GM21381 (cell line): ENCODE data around the gene UBAP2L.

ENCODE experiments used
- ATAC-seq: cut with Tn5 transposase; IDR thresholded peaks from one replicate; pipeline ENCODE4 v1.9.1; 2021; ENCODE audit warnings: mild to moderate bottlenecking, moderate library complexity; ENCODE audit not compliant: unreplicated experiment

Gene UBAP2L

GRCh38 chr1:154220071-154220969 lies at the start of gene UBAP2L:
Gene UBAP2L (plus strand): TSS chr1:154220955. CDS start chr1:154225124, 4,169 bp downstream.
- ATAC-seq: peak; percentile 89

GRCh38 chr1:154171223-154171583 lies 49.6 kb upstream of the UBAP2L start:
- no peak for ATAC-seq

- no peak for ATAC-seq
Observed at GRCh38 chr1:154171880-154172279, 48.9 kb upstream of the UBAP2L start.

GRCh38 chr1:154174654-154175053 lies 46.1 kb upstream of the UBAP2L start:
- no peak for ATAC-seq

GRCh38 chr1:154176337-154176736 lies 44.4 kb upstream of the UBAP2L start:
- ATAC-seq: no peak

GRCh38 chr1:154178013-154178412 lies 42.7 kb upstream of the UBAP2L start:
- ATAC-seq: no peak

- no peak for ATAC-seq
Observed at GRCh38 chr1:154178911-154179811, 41.6 kb upstream of the UBAP2L start.

GRCh38 chr1:154179946-154180687 lies 40.6 kb upstream of the UBAP2L start:
- ATAC-seq: no peak

- ATAC-seq: no peak
Observed at GRCh38 chr1:154181944-154182343, 38.8 kb upstream of the UBAP2L start.

- ATAC-seq: peak; percentile 45
Observed at GRCh38 chr1:154182344-154183045, 38.3 kb upstream of the UBAP2L start.

GRCh38 chr1:154183046-154183915 lies 37.5 kb upstream of the UBAP2L start:
- peak; percentile 71 for ATAC-seq

GRCh38 chr1:154186177-154186576 lies 34.6 kb upstream of the UBAP2L start:
- ATAC-seq: no peak

GRCh38 chr1:154186852-154187501 lies 33.8 kb upstream of the UBAP2L start:
- no peak for ATAC-seq

GRCh38 chr1:154190550-154190949 lies 30.2 kb upstream of the UBAP2L start:
- ATAC-seq: no peak

GRCh38 chr1:154191990-154192461 lies 28.7 kb upstream of the UBAP2L start, which contains the start of gene TPM3:
Gene TPM3 (minus strand): TSS chr1:154192100. CDS start chr1:154192018, 82 bp downstream.
- no peak for ATAC-seq

GRCh38 chr1:154192476-154192875 lies 28.3 kb upstream of the UBAP2L start:
- no peak for ATAC-seq

GRCh38 chr1:154193821-154194220 lies 26.9 kb upstream of the UBAP2L start:
- no peak for ATAC-seq

- no peak for ATAC-seq
Observed at GRCh38 chr1:154198756-154199562, 21.8 kb upstream of the UBAP2L start.
